HG03571 (cell line): ENCODE data around the gene CBLIF.
"Not testable (repeated sequence)": the region's sequence is repeated elsewhere in the genome, so short reads cannot be mapped to it uniquely, and the experiment has no call there.

Experiments used
- ATAC-seq: cut with Tn5 transposase; IDR thresholded peaks from one replicate; pipeline ENCODE4 v1.9.1; 2021; ENCODE audit not compliant: unreplicated experiment

The CBLIF gene

GRCh38 chr11:59848439-59848838, 3.1 kb upstream of the CBLIF start:
- ATAC-seq, result not testable (repeated sequence)

- ATAC-seq, result no peak
These were observed 2.3 kb upstream of the CBLIF start for GRCh38 chr11:59847626-59848025.

- no peak for ATAC-seq
These were observed 1.3 kb upstream of the CBLIF start for GRCh38 chr11:59846556-59846955.

GRCh38 chr11:59842316-59842715, 3.0 kb downstream of the CBLIF start:
- ATAC-seq, result no peak

GRCh38 chr11:59841514-59841913, 3.8 kb downstream of the CBLIF start:
- ATAC-seq, result no peak

GRCh38 chr11:59839615-59840014, 5.7 kb downstream of the CBLIF start:
- no peak for ATAC-seq

GRCh38 chr11:59833602-59834001, 11.7 kb downstream of the CBLIF start:
- no peak for ATAC-seq

- ATAC-seq, result no peak
These were observed 15.9 kb downstream of the CBLIF start for GRCh38 chr11:59829358-59829757.

- ATAC-seq, result peak; percentile 76
These were observed 22.2 kb downstream of the CBLIF start for GRCh38 chr11:59822989-59823566.

- no peak for ATAC-seq
These were observed 26.7 kb downstream of the CBLIF start for GRCh38 chr11:59818572-59818971.

GRCh38 chr11:59816434-59816833, 28.9 kb downstream of the CBLIF start:
- ATAC-seq, result not testable (repeated sequence)

GRCh38 chr11:59815754-59816153, 29.5 kb downstream of the CBLIF start:
- ATAC-seq, result no peak

- no peak for ATAC-seq
These were observed 31.3 kb downstream of the CBLIF start for GRCh38 chr11:59814021-59814420.

- no peak for ATAC-seq
These were observed 31.9 kb downstream of the CBLIF start for GRCh38 chr11:59813364-59813763.

- ATAC-seq, result no peak
These were observed 33.1 kb downstream of the CBLIF start for GRCh38 chr11:59812220-59812619.

GRCh38 chr11:59810911-59811259, 34.4 kb downstream of the CBLIF start:
- no peak for ATAC-seq

- peak; percentile 98 for ATAC-seq
These were observed 34.9 kb downstream of the CBLIF start, which contains the start of gene MRPL16 for GRCh38 chr11:59810189-59810910. Gene MRPL16, minus strand, starts transcription at chr11:59810778. Its CDS starts 120 bp downstream, at chr11:59810658.

- no peak for ATAC-seq
These were observed 38.2 kb downstream of the CBLIF start for GRCh38 chr11:59807047-59807610.

GRCh38 chr11:59804061-59804460, 41.2 kb downstream of the CBLIF start:
- ATAC-seq, result no peak

- ATAC-seq, result no peak
These were observed 42.6 kb downstream of the CBLIF start for GRCh38 chr11:59802639-59803176.

- ATAC-seq, result no peak
These were observed 43.2 kb downstream of the CBLIF start for GRCh38 chr11:59801981-59802638.
